HG03064 (cell line): ENCODE measurements around the gene PRR29.
A peak's percentile ranks its signal among the peaks of the same experiment; 100 is the strongest.
"Not testable (repeated sequence)": the region's sequence is repeated elsewhere in the genome, so short reads cannot be mapped to it uniquely, and the experiment has no call there.

Experiments
- ATAC-seq: cut with Tn5 transposase; IDR thresholded peaks from one replicate; pipeline ENCODE4 v1.9.1; 2021; ENCODE audit warnings: low read depth; ENCODE audit not compliant: unreplicated experiment

Gene PRR29

DNA sequence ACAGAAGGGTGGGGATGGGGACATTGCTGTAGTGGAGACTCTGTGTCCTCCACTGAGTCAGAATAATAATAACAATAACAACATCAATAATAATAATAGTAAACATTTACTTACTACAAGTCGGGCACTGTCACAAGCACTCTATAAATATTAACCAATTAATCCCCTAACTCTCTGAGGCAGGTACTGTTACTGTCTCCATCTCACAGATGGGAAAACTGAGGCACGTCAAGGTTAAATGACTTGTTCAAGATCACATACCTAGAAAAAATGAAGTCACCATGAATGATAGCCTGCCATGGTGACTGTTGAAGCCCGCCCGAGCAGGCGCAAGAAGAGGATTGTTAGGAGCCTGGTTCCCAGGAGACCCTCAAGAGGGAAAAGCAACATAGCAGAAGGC, 10.2 kb downstream of the PRR29 start:
- ATAC-seq = no peak

DNA sequence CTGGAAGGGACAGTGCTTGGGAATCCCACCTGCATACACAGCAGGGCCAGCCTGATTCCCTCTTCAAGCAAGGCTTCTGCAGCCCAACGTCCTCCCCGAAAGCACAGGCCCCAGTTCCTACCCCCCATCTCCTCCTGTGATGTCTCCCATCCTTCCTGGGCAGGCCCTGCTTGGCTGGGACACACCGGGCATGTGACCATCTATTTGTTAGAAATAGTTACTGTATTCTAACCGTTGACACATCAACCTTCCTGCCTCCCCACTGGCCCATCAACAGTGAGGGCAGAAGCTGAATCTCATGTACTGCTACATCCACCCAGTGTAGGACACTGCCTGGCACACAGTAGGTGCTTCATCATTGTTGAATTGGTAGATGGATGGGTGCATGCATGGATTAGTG, 10.7 kb downstream of the PRR29 start:
- no peak for ATAC-seq

DNA sequence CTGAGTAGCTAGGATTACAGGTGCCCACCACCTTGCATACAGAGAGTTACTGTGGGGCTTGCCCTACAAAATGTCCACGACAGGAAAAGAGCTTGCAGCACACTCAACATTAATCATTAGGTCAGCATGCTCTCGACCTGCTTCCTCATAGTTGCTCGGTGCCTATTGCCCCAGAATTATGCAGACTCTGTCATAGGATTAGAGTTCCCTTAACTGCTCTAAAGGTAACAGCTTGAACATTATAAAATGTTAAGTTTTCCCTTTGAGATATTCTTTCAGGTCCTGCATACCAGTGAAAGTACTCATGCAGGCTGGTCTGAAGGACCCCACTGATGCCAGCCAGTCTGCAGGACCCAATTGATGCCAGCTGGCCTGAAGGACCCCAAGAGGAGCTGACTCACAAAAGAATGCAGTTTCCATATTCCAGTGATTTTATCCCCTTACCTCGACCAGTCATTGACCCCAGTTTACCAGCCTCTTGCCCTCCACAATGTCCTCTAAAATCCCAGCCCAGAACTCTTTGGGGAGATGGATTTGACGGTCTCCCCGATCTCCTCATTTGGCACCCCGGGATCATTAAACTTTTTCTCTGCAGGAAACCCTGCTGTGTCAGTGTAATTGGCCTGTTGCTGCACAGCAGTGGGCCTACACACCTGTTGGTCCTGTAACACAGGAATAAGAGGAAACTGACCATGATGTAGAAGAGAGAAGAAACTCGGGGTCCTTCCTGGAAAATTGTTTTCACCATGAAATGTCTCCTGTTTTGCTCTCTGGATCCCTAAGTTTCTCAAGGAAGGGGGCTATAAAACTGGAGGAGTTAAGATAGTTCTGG, 11.6 kb downstream of the PRR29 start:
- ATAC-seq = no peak

DNA sequence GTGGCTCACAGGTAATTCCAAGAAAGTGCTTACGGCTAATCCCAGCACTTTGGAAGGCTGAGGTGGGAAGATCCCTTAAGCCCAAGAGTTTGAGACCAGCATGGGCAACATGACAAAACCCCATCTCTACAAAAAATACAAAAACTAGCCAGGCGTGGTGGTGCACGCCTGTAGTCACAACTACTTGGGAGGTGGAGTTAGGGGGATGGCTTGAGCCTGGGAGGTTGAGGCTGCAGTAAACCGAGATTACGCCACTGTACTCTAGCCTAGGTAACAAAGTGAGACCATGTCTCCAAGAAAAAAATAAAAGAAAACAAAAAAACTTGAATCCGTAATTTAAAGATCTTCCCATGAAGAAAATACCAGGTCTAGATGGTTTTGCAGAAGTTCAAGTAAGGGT, 17.3 kb downstream of the PRR29 start:
- no peak for ATAC-seq

DNA sequence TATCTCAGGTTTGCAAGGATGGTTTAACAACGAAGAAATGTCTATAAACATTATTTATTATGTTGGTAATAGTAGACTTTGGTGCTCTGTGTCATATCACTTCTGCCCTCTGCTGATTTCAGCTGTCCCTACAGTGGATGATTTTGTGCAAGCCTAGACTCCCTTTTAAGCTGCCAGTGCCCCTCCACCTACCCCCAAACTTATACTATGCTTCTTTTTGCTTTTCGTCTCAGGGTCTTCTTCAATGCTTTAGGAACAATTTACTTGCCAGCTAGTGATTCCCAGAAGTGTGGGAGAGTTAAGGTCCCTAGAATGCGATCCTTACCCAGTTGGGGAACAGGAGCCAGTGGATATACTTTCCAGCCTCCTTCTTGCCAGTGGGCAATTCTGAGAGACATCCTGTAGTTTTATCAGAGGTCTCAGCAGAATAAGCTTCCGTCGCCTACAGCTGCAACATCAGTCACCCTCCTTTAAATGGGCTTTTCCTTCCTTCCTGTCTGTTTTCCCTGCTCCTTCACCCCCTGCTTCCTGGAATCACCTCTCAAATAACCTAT, 18.2 kb downstream of the PRR29 start:
- no peak for ATAC-seq

DNA sequence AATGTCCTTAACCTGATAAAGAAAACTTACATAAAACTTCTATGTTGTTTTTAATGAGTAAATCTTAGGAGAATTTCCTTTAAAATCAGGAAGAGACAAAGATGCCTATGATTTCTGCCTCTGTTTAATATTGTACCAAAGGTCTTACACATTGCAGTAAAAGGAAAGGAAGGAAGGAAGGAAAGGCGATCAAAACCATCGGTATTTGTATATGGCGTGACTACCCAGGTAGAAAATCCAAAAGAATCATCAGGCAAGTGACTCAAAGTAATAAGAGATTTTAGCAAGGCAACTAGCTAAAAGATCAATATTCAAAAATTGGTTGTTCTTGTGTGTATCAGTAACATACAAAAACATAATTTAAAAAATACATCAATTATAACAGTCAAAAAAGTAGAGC, 18.8 kb downstream of the PRR29 start:
- no peak for ATAC-seq

DNA sequence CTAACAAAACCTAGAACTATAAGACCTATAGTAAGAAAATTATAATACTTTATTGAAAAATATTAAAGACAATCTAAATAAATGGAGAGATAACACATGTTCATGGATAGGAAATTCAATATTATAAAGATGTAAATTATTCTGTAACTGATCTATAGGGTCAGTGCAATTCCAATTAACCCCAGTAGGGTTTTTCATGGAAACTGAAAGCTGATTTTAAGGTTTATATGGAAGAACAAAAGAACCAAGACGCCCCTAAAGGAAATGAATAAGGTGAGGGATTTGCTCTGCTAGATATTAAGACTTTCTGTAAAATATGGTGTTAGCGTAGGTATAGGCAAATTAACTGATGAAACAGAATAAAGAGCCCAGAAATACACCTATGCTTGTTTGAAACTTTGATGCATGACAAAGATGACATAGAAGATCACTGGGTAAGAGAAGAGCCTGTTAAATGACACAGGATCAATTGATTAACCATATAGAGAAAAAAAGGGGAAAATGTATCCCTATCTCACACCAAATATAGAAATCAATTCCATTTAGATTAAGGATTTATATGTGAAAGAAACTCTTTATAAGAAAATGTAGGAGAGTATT, 19.3 kb downstream of the PRR29 start:
- ATAC-seq = no peak

DNA sequence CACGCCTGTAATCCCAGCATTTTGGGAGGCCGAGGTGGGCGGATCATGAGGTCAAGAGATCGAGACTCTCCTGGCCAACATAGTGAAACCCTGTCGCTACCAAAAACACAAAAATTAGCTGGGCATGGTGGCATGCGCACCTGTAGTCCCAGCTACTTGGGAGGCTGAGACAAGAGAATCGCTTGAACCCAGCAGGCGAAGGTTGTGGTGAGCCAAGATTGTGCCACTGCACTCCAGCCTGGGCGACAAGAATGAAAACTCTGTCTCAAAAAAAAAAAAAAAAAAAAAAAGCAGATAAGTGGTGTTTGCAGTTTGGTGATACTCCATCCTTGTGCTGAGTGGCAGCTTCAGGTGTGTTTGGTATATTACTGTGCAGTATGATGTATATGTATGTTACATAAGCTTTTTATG, 21.4 kb downstream of the PRR29 start:
- ATAC-seq = not testable (repeated sequence)

DNA sequence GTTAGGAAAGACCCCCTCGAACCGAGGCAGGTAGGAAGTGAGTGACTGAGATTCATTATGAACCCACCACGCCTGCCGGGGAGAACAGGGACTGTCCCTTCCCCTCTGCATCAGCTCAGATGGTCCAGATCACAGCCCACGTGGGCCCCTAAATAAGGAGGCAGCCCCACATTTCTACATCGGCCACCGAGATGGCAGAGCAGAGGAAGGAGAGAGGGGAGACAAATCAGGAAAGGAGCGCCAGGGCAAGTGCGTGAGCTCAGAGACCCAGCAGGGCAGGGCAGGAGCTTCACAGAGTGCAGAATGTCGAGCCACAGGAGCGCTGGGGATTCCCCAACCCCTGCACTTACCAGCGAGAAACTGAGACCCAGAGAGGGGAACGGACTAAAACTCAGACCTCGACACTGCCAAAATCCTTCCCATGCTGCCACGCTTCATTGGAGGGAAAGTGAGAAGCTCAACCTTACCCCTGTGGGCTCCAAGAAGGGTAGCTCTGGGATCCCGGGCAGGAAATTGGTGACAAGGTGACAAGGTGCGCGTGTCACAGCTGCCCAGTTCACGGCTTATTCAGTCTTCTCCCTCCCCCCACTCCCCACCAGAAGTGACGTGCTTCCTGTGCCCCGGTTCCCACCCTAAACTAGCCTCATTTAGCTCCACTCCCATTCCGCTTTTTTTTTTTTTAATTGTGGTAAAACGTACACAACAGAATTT, 22.1 kb downstream of the PRR29 start, which contains the start of gene ICAM2:
ICAM2 (minus strand) TSS at position 578 of the 711 bp plus-strand sequence. CDS start 13,942 bp downstream, outside the sequence.
- peak; percentile 51 for ATAC-seq

DNA sequence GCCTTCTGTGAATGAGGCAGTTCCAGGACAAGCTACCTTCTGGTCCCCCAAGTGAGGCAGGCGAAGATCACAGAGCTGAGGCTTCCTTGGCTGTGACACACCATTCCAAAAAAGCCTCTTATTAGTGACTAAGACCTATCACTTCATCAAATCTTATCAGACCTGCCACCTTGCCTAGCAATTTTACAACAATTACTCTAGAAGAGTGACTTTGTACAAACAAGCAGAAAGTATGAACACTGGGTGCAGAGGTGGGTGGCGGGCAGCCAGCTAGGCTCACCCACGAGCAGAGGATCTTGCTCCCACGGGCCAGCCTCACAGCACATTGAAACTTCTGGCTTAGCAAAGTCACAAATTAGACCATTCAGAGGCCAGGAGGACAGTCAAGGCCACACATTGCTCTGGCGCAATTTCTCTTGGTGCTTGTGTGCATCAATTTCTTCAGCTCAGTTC, 24.5 kb downstream of the PRR29 start:
- no peak for ATAC-seq

DNA sequence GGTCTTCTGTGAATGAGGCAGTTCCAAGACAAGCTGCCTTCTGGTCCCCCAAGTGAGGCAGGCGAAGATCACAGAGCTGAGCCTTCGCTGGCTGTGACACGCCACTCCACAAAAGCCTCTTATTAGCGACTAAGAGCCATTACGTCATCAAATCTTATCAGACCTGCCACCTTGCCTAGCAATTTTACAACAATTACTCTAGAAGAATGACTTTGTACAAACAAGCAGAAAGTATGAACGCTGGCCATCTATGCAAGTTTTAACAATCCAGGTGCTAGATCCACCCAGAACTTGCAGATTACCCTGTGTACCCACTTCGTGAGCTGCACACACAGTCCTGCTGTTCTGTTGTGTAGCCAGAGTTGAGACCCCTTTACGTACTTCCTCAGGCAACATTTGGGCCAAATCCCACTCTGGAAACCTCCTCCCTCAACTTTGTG, 26.1 kb downstream of the PRR29 start:
- ATAC-seq = no peak

DNA sequence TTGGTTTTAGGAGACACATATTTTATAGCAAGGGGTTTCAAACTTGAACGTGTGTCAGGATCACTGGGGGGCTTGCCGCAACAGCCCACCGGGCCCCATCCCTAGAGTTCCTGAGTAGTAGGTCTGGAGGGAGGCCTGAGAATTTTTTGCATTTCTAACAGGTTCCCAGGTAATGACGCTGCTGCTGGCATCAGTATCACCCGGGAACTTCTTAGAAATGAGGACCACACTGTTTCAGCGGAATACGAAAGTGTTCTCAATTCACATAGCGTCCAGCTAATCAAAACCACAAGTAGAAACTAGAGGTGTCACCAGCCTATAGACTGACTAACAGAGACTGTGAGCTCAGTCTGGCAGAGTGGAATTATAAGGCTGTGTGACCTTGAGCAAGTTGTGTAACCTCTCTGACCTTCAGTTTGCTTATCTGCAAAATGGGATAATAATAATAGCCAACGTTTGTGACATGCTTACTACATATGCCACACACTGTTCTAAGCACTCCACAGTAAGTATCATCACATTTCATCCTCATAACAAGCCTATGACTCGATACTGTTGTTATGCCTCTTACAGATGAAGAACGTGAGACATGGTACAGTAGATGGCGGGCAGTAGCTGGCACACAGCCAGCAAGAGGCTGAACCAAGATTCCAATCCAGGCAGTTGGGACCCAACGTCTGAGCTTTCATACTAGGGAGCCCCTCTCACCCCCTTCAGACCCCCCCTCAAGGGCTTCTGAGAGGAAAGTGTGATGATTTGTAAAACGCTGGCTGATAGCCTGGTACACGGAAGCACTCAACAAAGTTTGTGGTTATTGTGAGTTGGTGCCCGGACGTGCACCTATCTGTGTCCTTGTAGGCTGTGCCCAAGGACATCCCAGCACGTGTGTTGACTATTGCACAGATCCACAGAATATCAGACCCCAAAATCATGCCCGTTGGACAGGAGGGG, 26.9 kb downstream of the PRR29 start:
- ATAC-seq = no peak

DNA sequence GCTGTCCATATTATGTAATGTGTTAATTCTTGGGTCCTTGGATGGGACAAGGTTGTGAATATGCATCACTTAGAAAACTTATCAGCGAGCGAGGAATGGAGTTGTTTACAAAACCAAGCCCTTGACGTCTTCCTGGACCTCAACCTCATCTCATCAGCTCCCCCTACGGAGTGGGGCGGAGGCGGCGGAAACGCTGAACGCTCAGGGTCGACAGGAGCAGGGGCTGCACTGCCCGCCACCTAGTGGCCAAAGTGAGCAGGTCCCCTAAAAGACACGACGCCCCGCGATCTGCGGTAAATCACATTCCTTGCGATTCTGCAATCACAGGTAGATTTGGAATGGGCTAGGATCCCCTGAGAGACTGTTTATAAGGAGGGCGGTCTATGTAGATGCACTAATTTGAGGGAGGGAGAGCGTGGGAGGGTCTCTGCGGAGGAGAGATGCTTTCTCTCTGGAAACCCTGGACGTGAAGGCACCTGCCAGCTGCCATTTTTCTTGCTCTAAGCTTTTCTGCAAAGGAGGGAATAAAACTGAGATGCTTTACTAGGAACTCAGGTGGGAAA, 27.7 kb downstream of the PRR29 start:
- no peak for ATAC-seq

DNA sequence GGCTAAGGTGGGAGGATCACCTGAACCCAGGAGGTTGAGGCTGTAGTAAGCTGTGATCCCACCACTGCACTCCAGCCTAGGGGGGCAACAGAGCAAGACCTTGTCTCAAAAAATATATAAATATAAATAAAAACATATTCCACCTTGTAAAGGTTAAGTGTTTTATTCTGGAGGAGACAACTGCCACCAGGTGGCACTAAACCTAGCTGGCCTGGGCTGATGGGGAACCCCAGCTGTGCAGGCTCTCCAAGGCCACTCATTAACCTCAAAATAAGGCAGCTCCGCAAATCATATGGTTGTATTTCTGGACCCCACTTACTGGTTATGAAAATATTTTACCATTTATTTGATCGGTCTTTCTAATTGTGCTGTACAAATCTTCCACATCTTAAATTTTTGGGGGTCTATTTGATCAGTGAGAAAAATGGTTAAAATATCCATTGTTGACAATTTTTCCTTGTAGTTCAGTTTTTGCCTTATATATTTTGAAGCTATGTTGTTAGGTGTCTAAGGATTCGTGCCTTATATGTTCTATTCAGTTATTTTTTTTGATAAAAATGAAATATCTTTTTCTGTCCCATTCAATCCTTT, 30.8 kb downstream of the PRR29 start:
- no peak for ATAC-seq

DNA sequence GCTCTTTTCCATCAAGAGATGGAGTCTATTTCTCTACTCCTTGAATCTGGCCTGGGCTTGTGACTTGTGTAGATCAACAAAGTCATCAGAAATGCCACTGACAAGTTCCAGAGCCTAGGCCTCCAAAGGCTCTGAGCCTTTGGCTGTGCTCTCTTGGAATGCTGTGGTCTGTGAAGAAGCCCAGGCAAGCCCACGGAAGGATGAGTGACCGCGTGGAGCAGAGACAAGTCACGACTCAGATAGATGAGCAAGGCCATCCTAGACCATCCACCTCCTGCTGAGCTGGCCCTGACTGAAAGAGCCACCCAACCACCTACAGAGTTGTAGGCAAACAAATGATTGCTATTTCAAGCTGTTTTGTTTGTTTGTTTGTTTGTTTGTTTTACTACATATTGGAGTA, 33.9 kb downstream of the PRR29 start:
- no peak for ATAC-seq

DNA sequence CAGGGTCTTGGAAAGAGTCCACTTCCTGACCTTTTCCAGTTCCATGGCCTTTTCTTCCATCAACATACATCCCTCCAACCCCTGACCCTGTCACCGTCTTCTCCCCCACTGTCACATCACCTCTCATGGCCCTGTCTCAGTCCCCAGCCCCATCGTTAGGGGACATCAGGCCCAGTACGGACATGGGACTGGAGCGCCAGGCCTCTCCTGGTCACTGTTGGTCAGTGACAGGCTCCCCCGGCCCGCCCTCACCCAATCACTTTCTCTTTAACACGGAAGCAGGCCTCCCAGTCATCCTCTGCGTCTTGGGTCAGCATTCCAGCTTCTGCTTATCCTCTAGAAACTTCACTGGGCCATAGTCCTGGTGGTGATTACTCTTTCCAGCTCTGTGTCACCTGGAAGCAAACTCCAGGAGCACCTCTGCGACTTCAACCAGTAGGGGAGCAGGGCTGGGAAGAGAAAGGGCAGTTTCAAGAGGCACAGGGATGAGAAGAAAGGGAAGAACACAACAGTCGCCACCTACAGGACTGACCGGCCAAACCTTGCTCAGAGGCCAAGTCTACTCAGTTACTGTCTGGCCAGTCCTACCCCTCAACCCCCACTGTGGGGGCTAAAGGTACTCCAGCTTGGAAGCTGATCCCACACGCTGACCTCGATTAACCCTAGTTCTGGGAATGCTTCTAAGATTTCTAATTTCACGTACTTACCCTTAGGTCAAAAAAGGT, 38.2 kb downstream of the PRR29 start:
- no peak for ATAC-seq

DNA sequence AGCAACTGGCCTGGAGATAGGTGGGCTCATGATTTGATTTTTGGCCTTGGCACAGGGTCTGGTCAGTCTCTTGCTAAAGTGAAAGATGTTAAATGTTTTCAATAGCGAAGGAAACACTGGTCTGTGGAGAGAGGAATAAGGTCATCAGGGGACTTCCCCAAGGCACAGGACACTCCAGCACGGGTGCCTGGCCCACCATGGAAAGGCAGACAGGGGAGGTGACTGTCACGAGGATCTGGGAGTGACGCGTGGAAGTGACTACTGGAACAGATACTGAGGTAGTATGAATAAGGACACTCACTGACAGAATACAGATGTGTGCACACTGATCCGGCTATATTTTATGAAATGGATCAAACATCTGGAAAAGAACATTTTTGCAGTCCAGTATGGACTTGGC, 39.0 kb downstream of the PRR29 start:
- no peak for ATAC-seq

DNA sequence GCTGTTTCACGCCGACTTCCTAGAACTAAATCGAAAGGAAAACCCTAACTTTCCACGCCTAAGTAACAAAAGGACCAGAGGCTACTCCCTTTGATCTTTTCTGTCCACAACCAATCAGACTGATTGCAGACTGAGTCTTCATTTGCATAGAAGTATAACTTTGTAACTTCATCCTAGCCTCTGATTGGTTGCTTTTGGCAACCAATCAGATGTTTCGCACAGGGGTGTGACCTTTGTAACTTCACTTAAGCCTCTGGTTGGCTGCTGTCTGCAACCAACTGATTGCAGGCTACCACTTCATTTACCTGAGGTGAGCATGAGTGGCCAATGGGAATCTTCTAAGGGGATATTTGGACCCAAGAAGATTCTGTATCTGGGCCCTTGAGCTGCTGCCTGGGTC, 39.7 kb downstream of the PRR29 start:
- no peak for ATAC-seq
